OCI-LY7 (cell line): Measurements from ENCODE around the gene RBM20.

Source experiments
- EZH2phosphoT487 ChIP-seq: fragments of 200-600 bp; sonication (generic); IDR thresholded peaks from 2 replicates; pipeline ENCODE4 v1.6.1; 2018; ENCODE audit warnings: low read depth, borderline replicate concordance, mild to moderate bottlenecking, mixed run types, antibody characterized with exemption, low read length, moderate library complexity, mixed read lengths
- TF ChIP-seq, protein P1 (sequence below): fragments of 200-600 bp; sonication (generic); conservative IDR thresholded peaks from 2 replicates; pipeline ENCODE4 v1.5.1; 2014; ENCODE audit warnings: mild to moderate bottlenecking, antibody characterized with exemption, low read length, moderate library complexity, mixed read lengths

DNA sequence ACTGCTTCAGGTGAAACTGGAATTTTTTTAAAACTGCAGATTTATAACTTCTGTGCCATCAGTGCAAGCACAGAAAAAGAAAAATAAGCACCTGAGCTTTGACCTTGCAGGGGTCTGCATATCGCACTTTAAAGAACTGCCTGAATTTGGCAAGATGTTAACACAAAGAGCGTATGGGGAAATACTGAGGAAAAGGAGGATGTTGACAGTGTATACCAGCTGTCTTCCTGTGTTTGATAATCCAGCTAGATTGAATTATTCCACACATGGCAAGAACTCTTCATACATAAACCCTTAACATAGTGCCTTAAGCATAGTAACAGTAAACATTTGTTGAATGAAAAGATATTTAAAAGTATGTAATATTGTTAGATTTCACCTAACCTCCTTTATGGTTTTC, 46.7 kb upstream of the RBM20 start:
- TF ChIP-seq, protein P1, sequence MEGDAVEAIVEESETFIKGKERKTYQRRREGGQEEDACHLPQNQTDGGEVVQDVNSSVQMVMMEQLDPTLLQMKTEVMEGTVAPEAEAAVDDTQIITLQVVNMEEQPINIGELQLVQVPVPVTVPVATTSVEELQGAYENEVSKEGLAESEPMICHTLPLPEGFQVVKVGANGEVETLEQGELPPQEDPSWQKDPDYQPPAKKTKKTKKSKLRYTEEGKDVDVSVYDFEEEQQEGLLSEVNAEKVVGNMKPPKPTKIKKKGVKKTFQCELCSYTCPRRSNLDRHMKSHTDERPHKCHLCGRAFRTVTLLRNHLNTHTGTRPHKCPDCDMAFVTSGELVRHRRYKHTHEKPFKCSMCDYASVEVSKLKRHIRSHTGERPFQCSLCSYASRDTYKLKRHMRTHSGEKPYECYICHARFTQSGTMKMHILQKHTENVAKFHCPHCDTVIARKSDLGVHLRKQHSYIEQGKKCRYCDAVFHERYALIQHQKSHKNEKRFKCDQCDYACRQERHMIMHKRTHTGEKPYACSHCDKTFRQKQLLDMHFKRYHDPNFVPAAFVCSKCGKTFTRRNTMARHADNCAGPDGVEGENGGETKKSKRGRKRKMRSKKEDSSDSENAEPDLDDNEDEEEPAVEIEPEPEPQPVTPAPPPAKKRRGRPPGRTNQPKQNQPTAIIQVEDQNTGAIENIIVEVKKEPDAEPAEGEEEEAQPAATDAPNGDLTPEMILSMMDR, result no peak
- no peak for TF ChIP-seq EZH2phosphoT487
